Transverse colon (tissue), 3 donors: ENCODE results near the gene GTF3C6.

ENCODE experiments used
- EP300 ChIP-seq: sonication (generic); formaldehyde crosslinking; IDR thresholded peaks from one replicate; pipeline ENCODE4 v1.6.1; 2017; ENCODE audit warnings: antibody characterized with exemption, low read depth
- POLR2A ChIP-seq: fragments of 450-650 bp; IDR thresholded peaks from one replicate; pipeline ENCODE4 v1.6.1; 2016; ENCODE audit warnings: antibody characterized with exemption, mild to moderate bottlenecking, moderate library complexity
- POLR2AphosphoS5 ChIP-seq, 3 donors: sonication (generic); formaldehyde crosslinking; IDR thresholded peaks; one replicate each; pipeline ENCODE4 v1.6.1; 2016; ENCODE audit warnings: antibody characterized with exemption in 3 of 3

DNA sequence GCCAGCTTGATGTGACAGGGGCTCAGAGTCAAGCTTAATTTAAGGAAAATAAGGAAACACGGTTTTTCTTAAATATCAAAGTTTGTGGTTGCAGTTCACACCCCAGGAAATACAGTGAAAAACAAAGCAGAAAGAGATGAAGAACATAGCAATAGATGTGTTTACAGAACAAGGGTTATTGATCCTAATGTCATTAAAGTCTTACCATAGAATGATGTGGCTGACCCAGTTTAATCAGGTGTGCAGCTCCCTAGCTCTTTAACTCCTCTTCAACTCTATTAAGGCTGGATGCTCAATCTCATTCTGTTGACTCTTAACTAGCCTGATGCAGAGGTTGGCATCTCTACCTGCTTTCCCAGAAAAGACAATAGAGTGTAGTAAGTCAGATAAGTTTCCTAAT lies 7.5 kb upstream of the GTF3C6 start:
- TF ChIP-seq EP300 (no peak), POLR2A (no peak), POLR2AphosphoS5 (IDR thresholded peaks at IDR 0.05) (no peak)
